Measurements from ENCODE around the gene TEKT5. TPM values are rescaled to one million over a fixed set of nuclear protein-coding genes. Genes with fewer than 3 reads are reported as not detected.
"Not testable (repeated sequence)": the region's sequence is repeated elsewhere in the genome, so short reads cannot be mapped to it uniquely, and the experiment has no call there.

TEKT5 gene
- total RNA-seq, 1 donor from 2014 or later, result not detected

DNA sequence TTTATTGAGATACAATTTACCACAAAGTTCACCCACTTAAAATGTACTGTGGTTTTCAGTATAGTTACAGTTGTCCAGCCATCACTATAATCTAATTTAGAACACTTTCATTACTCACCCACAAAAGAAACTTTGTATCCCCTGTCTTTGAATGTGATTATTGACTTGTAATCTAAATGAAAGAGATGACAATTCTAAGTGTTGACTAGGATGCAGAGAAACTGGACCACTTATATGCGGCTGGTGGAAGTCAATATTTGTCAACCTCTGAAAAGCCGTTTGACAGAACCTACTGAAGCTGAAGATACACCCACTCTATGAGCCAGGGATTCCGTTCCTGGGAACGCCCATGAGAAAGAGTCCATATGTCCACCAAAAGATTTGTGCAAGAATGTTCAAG, 36.8 kb downstream of the TEKT5 start:
- no peak for DNase-seq

DNA sequence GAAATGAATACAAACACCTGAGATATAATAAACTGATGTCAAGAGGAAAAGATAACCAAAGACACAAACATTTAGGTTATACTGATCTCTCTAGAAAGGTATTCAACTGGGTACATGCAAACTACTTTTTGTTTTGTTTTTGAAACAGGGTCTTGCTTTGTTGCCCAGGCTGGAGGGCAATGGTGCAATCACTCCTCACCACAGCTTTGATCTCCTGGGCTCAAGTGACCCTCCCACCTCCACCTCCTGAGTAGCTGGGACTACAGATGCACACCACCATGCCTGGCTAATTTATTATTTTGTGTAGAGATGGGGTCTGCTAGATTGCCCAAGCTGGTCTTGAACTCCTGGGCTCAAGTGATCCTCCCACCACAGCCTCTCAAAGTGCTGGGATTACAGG, 38.1 kb downstream of the TEKT5 start:
- no peak for DNase-seq

DNA sequence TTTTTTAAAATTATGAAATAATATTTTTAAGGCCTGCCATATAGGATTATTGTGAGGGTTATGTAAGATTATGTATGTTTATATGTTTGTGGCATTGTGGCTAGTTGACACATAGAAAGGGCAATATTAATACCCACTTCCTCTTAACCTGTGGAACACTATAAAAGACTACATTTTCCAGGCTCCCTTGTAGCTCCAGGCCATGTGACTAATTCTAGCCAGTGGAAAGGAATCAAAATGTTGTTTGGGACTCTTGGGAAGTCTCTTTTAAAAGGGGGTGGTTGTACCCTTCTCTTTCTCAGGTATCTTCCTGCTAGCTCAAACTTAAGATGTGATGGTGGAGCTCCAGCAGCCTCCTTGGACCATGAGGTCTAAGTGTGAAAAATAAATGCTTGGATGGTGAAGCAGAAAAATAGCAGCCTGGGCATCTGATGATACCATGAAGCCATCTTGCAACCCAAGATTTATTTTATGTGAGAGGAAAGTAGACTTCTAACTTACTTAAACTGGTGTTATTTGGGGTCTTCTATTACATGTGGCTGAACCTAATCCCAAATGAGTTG, 39.2 kb downstream of the TEKT5 start:
- no peak for DNase-seq

DNA sequence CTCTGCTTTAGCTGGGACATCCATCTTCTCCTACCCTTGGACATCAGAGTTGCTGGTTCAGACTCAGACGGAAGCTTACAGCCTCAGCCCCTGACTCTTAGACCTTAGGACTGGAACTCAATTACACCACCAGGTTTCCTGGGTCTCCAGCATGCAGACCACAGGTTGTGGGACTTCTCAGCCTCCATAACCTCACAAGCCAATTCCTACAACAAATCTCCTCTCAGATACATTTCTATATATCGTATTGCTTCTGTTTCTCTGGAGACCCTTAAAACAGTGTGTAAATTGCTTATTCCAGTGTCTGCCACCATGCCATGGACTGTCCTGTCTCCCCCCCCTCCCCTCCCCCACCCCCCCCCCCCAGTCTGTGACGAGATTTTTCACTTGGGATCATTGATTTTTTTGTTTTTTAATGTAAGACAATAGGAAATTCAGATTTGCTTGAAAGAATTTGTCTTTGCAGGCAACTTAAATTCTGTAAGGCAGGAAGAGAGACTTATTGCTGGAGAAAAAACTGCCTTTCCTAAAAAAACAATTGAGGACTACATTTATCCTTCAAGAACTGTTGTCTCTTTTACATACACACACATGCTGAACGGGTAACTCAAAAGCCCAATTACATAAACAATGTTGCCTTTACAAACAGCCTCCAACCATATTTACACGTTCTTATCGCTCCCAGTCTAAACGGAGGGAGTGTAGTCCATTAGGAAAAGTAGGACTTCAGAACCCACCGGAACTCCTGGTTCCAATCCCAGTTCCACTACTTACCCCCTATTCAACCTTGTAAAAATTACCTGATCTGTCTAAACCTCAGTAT, 39.9 kb downstream of the TEKT5 start:
- no peak for DNase-seq

DNA sequence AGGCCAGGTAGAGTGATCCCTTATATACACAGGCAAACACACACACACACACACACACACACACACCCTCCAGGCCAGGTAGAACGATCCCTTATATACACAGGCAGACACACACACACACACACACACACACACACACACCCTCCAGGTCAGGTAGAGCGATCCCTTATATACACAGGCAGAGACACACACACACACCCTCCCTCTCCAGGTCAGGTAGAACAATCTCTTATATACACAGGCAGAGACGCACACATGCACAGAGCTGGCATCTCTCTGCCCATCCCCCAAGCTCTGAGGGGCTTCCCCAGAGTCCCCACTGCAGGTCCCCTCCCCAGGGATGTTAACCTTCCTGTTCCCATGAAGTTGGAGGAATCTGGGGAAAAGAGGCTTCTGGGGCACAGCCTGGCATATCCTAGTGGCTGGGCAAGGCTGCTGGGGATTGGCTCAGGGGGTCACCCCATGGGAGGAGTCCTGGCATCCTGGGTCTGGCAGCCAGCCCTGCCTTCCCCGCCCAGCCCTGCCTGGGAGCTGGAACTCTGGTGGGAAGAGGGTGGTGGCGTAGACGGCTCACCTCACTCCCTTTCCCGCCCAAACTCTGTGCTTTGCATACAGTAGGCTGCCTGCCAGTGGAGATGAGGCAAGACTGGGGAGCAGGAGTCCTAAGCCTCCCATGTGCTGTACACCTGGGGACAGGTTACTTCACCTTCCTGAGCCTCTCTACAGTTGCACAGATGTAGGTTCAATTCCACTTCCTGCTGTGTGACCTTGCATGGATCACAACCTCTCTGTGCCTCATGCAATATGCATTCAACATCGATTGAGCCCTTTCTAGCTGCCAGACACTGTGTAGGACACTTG, 41.8 kb downstream of the TEKT5 start:
- DNase-seq, result no peak

DNA sequence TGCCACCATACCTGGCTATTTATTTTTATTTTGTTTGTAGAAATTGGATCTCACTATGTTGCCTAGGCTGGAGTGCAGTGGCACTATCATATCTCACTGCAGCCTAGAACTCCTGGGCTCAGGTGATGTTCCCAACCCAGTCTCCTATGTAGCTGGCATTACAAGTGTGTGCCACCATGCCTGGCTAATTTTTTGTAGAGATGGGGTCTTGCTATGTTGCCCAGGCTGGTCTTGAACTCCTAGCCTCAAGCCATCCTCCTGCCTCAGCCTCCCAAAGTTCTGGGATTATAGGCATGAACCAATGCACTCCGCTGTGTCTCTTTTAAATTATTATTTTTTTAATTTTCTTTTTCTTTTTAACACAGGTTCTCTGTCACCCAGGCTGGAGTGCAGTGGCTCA, 45.6 kb downstream of the TEKT5 start:
- DNase-seq, result not testable (repeated sequence)

DNA sequence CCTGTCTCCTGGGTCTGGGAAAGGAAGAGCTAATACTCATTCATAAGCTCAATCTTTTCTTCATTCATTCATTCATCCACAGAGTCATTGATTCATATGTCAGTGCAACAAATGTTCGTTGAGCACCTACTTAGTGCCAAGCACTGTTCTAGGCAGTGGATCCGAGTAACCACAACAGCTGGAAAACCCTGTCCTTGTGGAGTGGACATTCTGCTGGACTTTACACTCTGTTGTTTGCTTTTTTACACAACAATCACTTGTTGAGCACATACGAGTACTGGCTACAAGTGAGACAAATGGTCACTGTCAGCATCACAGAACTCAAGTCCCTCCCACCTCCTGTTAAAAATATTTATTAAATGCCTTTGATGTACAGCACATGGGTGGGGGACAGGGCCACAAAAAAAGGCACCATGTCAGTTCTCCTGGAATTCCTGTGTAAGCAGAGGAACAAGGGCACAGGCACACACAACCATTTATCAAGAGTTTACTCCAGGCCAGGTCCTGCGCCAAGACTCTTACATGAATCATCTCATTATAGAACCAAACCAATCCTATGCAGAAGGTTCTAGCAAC, 46.9 kb downstream of the TEKT5 start:
- no peak for DNase-seq

DNA sequence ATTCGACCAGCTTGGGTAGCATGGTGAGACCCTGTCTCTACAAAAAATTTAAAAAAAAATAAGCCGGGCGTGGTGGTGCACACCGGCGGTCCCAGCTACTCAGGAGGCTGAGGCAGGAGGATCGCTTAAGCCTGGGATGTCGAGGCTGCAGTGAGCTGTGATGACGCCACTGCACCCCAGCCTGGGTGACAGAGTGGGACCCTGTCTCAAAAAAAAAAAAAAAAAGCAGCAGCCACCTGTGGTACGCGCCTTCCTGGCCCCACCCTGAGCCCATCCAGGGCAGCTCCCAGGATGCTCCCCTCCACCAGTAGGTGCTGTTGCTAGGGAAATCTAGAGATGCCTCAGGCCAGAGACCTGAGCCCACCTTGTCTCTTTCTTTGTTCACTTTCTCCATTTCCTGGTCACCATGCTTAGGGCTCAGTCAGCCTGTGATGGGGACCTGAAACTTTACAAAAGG, 47.4 kb downstream of the TEKT5 start:
- DNase-seq, result no peak

DNA sequence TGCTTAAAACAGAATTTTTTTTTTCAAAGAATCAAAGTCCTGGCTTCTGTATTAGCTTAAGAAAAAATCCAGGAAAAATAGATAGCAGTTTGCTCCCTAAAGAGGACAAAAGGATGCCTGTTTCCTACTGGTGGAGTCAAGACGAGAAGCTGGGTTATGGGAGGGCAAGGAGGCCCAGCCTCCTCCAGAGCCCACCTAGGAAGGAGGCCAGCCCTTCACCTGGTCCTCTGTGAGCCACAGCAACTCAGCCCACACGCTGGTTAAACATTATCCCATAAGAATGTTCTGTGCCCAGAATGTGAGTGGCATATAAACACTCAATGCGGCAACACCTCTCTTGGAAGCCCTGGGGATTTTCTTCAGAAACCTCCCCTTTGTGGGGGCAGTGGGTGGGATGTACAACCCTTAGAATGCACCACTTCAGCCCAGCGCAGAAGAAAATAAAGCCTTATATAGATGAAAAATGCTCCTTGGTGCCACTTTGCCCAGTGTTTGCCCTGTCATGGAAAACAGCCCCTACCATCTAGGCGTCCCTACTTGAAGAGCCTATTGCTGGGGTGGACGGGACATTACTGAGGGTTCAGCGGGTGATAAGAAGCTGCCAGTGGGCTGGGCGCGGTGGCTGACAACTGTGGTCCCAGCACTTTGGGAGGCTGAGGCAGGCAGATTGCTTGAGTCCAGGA, 48.0 kb downstream of the TEKT5 start:
- no peak for DNase-seq

DNA sequence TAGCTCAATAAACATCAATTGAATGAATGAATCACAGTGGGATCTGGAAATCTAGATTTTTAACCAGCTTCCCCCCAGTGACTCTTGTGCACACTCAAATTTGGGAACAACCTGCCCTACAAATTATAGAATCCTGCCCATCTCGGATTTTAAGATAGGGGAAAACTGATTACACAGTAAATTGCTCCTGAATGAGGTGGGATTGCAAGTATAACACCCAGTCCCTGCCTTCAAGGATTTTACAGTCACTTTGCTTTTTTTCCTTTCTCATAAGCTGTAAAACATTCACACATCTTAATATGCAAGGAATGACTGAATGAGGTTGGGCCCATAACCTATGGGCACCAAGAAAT, 48.5 kb downstream of the TEKT5 start:
- DNase-seq, result no peak

DNA sequence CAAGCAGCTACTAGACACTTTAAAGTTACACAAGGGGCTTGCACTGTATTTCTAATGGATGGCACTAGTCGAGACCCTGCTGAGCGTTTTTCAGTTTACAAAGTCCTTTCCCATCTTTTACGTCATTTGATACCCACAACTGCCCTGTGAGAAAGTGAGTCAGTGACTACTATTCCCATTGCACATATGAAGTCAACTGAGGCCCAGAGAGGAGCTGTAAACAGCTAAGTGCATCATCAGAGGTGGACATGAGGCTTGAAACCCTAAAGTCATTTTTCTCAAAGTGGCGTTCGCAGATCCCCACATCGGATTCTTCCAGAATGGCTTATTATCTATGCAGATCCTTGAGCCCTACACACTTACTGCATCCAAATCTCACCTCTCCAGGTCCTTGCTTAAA, 50.6 kb downstream of the TEKT5 start:
- DNase-seq, result no peak

DNA sequence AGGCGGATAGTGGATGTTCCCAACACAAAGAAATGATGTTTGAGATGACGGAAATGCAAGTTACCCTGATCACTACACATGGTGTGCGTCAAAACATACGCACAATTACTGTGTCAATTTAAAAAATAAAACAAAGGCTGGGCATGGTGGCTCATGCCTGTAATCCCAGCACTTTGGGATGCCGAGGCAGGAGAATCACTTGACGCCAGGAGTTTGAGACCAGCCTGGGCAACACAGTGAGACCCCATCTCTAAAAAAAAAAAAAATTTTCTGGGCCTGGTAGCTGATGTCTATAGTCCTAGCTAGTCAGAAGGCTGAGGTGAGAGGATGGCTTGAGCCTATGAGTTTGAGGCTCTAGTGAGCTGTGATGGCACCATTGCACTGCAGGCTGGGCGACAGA, 51.8 kb downstream of the TEKT5 start:
- no peak for DNase-seq

DNA sequence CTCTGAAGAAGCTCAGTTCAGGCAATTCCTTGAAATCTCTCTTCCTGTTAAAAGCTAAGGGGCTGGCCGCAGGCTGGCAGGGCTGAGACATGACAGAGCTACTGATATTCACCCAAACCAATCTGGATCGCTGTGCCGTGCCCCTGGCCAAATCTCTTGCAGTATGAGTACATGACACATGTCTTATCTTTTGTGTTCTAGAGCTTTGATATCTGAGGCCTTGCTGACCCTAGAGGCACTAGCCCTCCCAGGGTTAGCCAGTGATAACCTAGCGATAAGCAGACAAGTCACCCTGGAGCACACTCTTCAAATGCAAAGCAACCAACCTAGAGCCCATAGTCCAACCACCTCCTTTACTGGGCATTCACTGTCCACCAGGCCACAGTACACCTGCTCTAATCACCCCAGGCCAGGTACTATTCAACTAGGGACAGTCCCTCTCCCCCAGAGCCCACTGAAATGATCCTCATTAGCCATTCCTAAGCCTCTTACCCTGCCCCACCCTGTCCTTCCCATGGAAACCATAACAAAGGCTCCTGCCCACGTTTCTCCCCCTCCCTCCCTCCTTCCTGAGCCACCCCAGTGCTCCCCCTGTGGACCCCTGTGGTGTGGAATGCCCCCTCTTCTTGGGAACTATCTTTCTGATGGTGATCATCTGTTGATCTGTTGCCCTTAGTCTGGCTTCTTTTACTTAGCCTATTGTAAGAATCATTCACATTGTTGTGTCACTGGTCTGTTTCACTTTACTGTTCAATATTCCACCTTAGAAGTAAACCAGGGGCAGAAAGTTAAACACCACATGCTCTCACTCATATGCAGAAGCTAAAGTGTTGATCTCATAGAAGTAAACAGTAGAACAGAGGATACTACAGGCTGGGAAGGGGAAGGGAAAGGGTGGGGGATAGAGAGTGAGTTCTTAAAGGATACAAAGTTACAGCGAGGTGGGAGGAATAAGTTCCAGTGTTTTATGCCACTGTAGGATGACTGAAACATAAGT, 52.5 kb downstream of the TEKT5 start:
- DNase-seq, result no peak

DNA sequence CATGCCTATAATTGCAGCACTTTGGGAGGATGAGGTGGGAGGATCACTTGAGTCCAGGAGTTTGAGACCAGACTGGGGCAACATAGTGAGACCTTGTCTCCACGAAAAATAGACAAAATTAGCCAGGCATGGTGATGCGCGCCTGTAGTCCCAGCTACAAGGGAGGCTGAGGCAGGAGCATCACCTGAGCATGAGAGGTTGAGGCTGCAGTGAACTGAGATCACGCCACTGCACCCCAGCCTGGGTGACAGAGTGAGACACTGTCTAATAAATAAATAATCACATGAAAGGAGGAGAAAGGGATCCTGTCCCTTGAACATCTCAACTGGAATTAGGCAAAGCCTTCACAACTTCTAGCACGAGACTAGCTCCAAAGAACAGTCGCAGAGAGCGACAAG, 53.2 kb downstream of the TEKT5 start:
- no peak for DNase-seq

DNA sequence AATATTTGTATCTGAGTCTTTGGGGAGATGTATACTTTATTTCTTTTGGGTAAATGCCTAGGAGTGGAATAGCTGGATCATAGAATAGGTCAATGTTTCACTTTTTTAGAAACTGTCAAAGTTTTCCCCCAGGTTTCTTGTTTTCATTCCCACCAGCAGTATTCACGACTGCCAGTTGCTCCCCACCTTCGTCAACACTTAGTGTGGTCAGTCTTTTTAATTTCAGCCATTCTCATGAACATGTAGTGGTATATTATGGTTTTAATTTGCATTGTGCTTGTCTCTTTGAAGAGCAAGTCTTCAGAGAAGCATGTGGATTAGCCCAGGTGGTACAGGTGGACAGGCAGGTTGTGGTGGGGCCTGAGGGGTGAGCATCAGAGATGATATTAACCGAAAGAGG, 53.8 kb downstream of the TEKT5 start:
- no peak for DNase-seq

DNA sequence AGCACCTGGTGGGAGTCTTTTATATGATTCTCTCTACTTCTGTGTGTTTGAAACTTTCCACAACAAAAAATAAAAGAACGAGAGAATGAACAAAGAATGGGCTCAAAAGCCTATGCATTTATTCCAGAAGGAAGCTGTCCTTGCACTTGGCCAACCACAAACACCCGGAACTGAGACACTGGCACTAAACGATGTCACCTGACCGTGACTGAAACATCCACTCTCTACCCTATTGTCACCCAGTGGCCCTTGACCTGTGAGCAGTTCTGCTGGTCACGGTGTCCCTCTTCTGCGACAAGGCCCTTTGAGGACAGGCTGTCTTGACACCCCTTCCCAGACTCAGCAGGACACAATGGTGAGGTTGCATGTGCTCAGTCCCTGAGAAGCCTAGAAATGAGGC, 56.6 kb downstream of the TEKT5 start:
- no peak for DNase-seq

DNA sequence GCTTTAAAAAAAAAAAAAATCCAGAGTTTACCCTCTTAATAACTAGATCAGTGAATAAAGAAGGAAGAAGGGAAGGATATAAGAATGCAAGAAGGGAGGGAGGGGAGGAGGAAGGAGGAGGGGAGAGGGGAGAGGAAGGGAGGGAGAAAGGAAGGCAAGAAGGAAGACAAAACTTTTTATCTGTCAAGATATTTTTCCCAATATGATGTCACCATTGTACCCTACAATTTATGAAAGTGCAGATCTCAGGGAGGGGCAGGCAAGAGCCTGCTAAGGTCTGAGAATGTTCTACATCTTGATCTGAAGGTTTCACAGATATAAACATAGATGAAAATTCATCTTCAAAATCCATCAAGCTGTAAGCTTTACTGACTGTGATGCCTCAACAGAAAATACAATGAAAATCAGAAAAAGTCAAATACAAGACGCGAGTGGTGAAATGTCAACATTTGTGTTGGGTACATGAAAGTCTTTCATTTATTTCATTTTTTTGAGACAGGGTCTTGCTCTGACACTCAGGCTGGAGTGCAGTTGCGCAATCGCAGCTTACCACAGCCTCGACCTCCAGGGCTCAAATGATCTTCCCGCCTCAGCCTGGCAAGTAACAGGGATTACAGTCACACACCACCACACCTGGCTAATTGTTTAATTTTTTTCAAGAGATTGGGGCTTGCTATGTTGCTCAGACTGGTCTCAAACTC, 57.2 kb downstream of the TEKT5 start:
- DNase-seq, result no peak

DNA sequence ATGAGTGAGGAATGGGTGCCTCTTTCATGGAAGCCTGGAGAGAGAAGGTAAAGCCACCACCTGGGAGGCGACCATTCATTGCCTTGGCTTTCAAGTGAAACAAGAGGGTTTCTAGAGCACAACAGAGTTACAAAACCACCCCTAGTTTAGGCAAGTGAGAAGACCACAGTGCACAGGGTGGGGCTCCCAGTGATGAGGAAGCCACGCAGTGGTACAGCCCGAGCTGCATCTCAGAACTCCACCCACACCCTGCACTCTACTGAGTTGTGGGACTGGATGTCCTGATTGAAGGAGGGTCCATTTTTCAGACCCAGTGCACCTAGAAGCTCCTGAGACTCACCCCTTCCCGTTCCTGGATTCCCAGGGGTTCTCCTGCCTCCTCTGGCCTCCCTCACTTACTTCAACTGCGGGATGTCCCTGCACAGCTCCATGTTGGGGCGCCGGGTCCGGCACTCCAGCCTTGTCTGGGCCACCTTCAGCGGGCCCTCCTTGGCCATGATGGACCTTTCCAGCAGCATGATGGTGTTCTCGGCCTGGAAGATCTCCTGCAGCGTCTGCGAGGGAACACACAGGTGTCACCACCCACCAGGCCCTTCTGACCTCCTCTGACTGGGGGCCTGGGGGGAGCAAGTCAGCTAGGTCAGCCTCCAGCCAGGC, 59.2 kb downstream of the TEKT5 start:
- DNase-seq, result no peak

DNA sequence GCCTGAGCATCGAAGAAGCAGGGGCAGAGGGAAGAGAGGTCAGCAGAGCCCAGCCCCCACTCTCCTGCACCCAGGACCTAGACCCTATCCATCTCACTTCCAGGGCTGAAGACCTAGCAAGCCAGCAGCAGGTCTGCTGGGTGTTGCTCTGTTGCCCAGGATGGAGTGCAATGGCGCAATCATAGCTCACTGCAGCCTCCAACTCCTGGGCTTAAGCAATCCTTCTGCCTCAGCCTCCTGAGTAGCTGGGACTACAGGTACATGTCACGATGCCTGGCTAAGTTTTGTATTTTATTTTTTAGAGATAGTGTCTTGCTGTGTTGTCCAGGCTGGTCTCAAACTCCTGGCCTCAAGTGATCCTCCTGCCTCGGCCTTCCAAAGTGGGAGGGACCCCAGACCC, 61.3 kb downstream of the TEKT5 start:
- not testable (repeated sequence) for DNase-seq

DNA sequence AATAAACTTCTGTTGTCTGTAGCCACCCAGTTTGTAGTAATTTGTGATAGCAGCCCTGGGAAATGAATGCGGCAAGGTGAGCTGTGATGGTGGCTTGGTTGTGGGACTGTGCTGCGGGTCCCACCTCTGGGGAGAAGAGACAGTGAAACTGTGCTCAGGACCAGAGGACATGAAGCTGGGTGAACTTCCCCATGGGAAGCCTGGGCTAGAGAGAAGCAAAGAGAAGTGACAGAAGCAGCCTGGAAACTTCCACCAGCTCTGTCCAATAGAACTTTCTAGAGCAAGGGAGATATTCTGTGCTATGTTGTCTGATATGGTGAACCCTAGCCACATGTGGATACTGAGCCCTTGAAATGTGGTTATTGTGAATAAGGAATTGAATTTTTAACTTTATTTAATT, 62.8 kb downstream of the TEKT5 start:
- DNase-seq, result no peak
